HEK293 (cell line): Measurements from ENCODE around the gene METTL26.

ENCODE experiments used
- CTCF ChIA-PET: fragments of 350-600 bp; formaldehyde crosslinking; extraction: SDS; loops from one replicate; lab custom pipeline; 2021; ENCODE audit warnings: antibody characterized with exemption; lab: Yijun Ruan, JAX
- POLR2A ChIA-PET: fragments of 300-600 bp; formaldehyde crosslinking; extraction: SDS; loops from one replicate; lab custom pipeline; 2020; ENCODE audit warnings: antibody characterized with exemption, inconsistent platforms; lab: Yijun Ruan, JAX
- H3K27ac ChIP-seq: fragments of 200-500 bp; sonication (Bioruptor generic); 2 replicates; pipeline ENCODE4 v1.5.1; 2014; ENCODE audit warnings: low read depth, low read length, control low read depth, inconsistent platforms; ENCODE audit errors: extremely low read depth
- H3K36me3 ChIP-seq, 2 experiments: fragments of 200-500 bp in 1 of 2; sonication (Bioruptor generic) in 1 of 2; 1 replicate in 1 of 2; 2 replicates in 1 of 2; pipeline ENCODE4 v1.5.1; 2014 to 2017; ENCODE audit warnings: inconsistent platforms in 2 of 2, low read length in 2 of 2; ENCODE audit not compliant: control insufficient read depth in 2 of 2, insufficient read depth in 1 of 2
- H3K4me1 ChIP-seq: fragments of 200-500 bp; sonication (Bioruptor generic); 2 replicates; pipeline ENCODE4 v1.5.1; 2014; ENCODE audit warnings: mild to moderate bottlenecking, low read length, inconsistent platforms; ENCODE audit not compliant: control insufficient read depth, insufficient read depth
- H3K4me3 ChIP-seq: 2 replicates; pipeline ENCODE4 v1.5.1; 2011; ENCODE audit warnings: low read depth, mild to moderate bottlenecking, control low read depth, low read length, moderate library complexity
- H3K9me3 ChIP-seq: fragments of 200-500 bp; sonication (Bioruptor generic); 2 replicates; pipeline ENCODE4 v1.5.1; 2014; ENCODE audit warnings: low read depth, low read length, inconsistent platforms; ENCODE audit not compliant: control insufficient read depth, insufficient read depth
- BCL11A ChIP-seq: fragments of 450-650 bp; formaldehyde crosslinking; IDR thresholded peaks from 2 replicates; pipeline ENCODE4 v1.5.1; 2016; ENCODE audit warnings: low read depth, missing biosample characterization, missing genetic modification characterization
- BCL11B ChIP-seq: fragments of 450-650 bp; formaldehyde crosslinking; IDR thresholded peaks from 2 replicates; pipeline ENCODE4 v1.5.1; 2016; ENCODE audit warnings: low read depth, missing biosample characterization, missing genetic modification characterization
- CTCF ChIP-seq: fragments of 450-650 bp; formaldehyde crosslinking; IDR thresholded peaks from 2 replicates; pipeline ENCODE4 v1.5.1; 2016; ENCODE audit warnings: missing biosample characterization, missing genetic modification characterization
- EGR2 ChIP-seq: fragments of 450-650 bp; formaldehyde crosslinking; IDR thresholded peaks from 2 replicates; pipeline ENCODE4 v1.5.1; 2016; ENCODE audit warnings: low read depth, missing biosample characterization, missing genetic modification characterization
- HOXD13 ChIP-seq: sonication (generic); formaldehyde crosslinking; IDR thresholded peaks from 2 replicates; pipeline ENCODE4 v1.8.0; 2022; ENCODE audit warnings: missing genetic modification reagents, borderline replicate concordance
- PBX3 ChIP-seq: sonication (generic); formaldehyde crosslinking; IDR thresholded peaks from 2 replicates; pipeline ENCODE4 v1.8.1; 2022; ENCODE audit warnings: mild to moderate bottlenecking, moderate library complexity, missing genetic modification reagents
- SCRT1 ChIP-seq: fragments of 450-650 bp; formaldehyde crosslinking; IDR thresholded peaks from 2 replicates; pipeline ENCODE4 v1.5.1; 2016; ENCODE audit warnings: missing biosample characterization, missing genetic modification characterization, borderline replicate concordance
- SCRT2 ChIP-seq: fragments of 450-650 bp; formaldehyde crosslinking; IDR thresholded peaks from 2 replicates; pipeline ENCODE4 v1.5.1; 2016; ENCODE audit warnings: missing biosample characterization, missing genetic modification characterization
- SP7 ChIP-seq: fragments of 450-650 bp; formaldehyde crosslinking; IDR thresholded peaks from 2 replicates; pipeline ENCODE4 v1.5.1; 2016; ENCODE audit warnings: missing biosample characterization, missing genetic modification characterization
- WT1 ChIP-seq: fragments of 450-650 bp; formaldehyde crosslinking; IDR thresholded peaks from 2 replicates; pipeline ENCODE4 v1.5.1; 2016; ENCODE audit warnings: missing biosample characterization, missing genetic modification characterization
- ZBTB17 ChIP-seq: fragments of 450-650 bp; formaldehyde crosslinking; IDR thresholded peaks from 2 replicates; pipeline ENCODE4 v1.5.1; 2016; ENCODE audit warnings: missing biosample characterization, missing genetic modification characterization
- ZBTB20 ChIP-seq: fragments of 450-650 bp; formaldehyde crosslinking; IDR thresholded peaks from 2 replicates; pipeline ENCODE4 v1.5.1; 2016; ENCODE audit warnings: missing biosample characterization, missing genetic modification characterization
- ZBTB26 ChIP-seq: fragments of 450-650 bp; formaldehyde crosslinking; optimal IDR thresholded peaks from 2 replicates; pipeline ENCODE3; 2016; ENCODE audit warnings: missing biosample characterization, mild to moderate bottlenecking, missing genetic modification characterization
- ZBTB48 ChIP-seq: fragments of 450-650 bp; formaldehyde crosslinking; IDR thresholded peaks from 2 replicates; pipeline ENCODE4 v1.5.1; 2016; ENCODE audit warnings: missing biosample characterization, missing genetic modification characterization
- ZBTB6 ChIP-seq: fragments of 450-650 bp; formaldehyde crosslinking; IDR thresholded peaks from 2 replicates; pipeline ENCODE4 v1.5.1; 2017; ENCODE audit warnings: missing biosample characterization, missing genetic modification characterization
- ZFP37 ChIP-seq: fragments of 450-650 bp; formaldehyde crosslinking; IDR thresholded peaks from 2 replicates; pipeline ENCODE4 v1.5.1; 2016; ENCODE audit warnings: missing biosample characterization, missing genetic modification characterization
- ZNF114 ChIP-seq: fragments of 450-650 bp; formaldehyde crosslinking; IDR thresholded peaks from 2 replicates; pipeline ENCODE4 v1.5.0; 2017; ENCODE audit warnings: missing biosample characterization, missing genetic modification characterization
- ZNF146 ChIP-seq: fragments of 450-650 bp; formaldehyde crosslinking; IDR thresholded peaks from 2 replicates; pipeline ENCODE4 v1.5.1; 2016; ENCODE audit warnings: missing biosample characterization, missing genetic modification characterization
- ZNF155 ChIP-seq: fragments of 450-650 bp; formaldehyde crosslinking; IDR thresholded peaks from 2 replicates; pipeline ENCODE4 v1.5.1; 2016; ENCODE audit warnings: missing biosample characterization, missing genetic modification characterization
- ZNF175 ChIP-seq: fragments of 450-650 bp; formaldehyde crosslinking; IDR thresholded peaks from 2 replicates; pipeline ENCODE4 v1.5.1; 2016; ENCODE audit warnings: missing biosample characterization, missing genetic modification characterization
- ZNF335 ChIP-seq: fragments of 450-650 bp; formaldehyde crosslinking; conservative IDR thresholded peaks from 2 replicates; pipeline ENCODE4 v1.5.1; 2016; ENCODE audit warnings: missing biosample characterization, missing genetic modification characterization
- ZNF341 ChIP-seq: fragments of 450-650 bp; formaldehyde crosslinking; IDR thresholded peaks from 2 replicates; pipeline ENCODE4; 2016; ENCODE audit warnings: low read depth, missing biosample characterization, missing genetic modification characterization
- ZNF433 ChIP-seq: fragments of 450-650 bp; formaldehyde crosslinking; IDR thresholded peaks from 2 replicates; pipeline ENCODE4 v1.5.1; 2016; ENCODE audit warnings: missing biosample characterization, missing genetic modification characterization, low read depth
- ZNF501 ChIP-seq: fragments of 450-650 bp; formaldehyde crosslinking; IDR thresholded peaks from 2 replicates; pipeline ENCODE4 v1.5.1; 2016; ENCODE audit warnings: missing biosample characterization, missing genetic modification characterization
- ZNF600 ChIP-seq: fragments of 450-650 bp; formaldehyde crosslinking; IDR thresholded peaks from 2 replicates; pipeline ENCODE4 v1.5.1; 2016; ENCODE audit warnings: missing biosample characterization, missing genetic modification characterization
- ZNF610 ChIP-seq: fragments of 450-650 bp; formaldehyde crosslinking; IDR thresholded peaks from 2 replicates; pipeline ENCODE4 v1.5.1; 2016; ENCODE audit warnings: missing biosample characterization, missing genetic modification characterization, borderline replicate concordance
- ZNF629 ChIP-seq: fragments of 450-650 bp; formaldehyde crosslinking; IDR thresholded peaks from 2 replicates; pipeline ENCODE4 v1.5.1; 2017; ENCODE audit warnings: missing biosample characterization, missing genetic modification characterization
- ZNF645 ChIP-seq: fragments of 450-650 bp; formaldehyde crosslinking; IDR thresholded peaks from 2 replicates; pipeline ENCODE4; 2016; ENCODE audit warnings: missing biosample characterization, missing genetic modification characterization
- ZNF664 ChIP-seq: fragments of 450-650 bp; formaldehyde crosslinking; IDR thresholded peaks from 2 replicates; pipeline ENCODE4 v1.5.1; 2016; ENCODE audit warnings: missing biosample characterization, missing genetic modification characterization
- ZSCAN30 ChIP-seq: fragments of 450-650 bp; IDR thresholded peaks from 2 replicates; pipeline ENCODE4 v1.5.1; 2018; ENCODE audit warnings: missing biosample characterization, mild to moderate bottlenecking, missing genetic modification characterization, moderate library complexity

The METTL26 gene

GRCh38 chr16:680967-681745 lies 45.1 kb upstream of the METTL26 start:
- H3K27ac ChIP-seq = peak overlapping the region; percentile 97
- H3K4me1 ChIP-seq = peaks cover 14% of the 10 kb centered on the region; the same call in 1 of the 2 replicates
- no peaks in the 10 kb centered on the region for H3K9me3 ChIP-seq
- ChIA-PET CTCF (interaction anchor here (0.6 to 1.1 kb wide), 4 partner anchors 14 to 376 kb away, joined by 3 to 5 read pairs (median 4); no protein-coding TSS in a partner anchor), POLR2A (interaction anchor here (0.6 to 5.4 kb wide), 10 partner anchors 7 to 131 kb away, joined by 3 to 57 read pairs (median 5); partner anchors contain the start of genes ANTKMT, RHOT2, WDR24 and WDR90)
- peak overlapping the region; percentile 82 for H3K4me3 ChIP-seq
- H3K36me3 ChIP-seq = peaks cover 3 to 48% of the 10 kb centered on the region in 2 experiments; a peak in 1 of 3 replicates
- 0 out of 2 replicates have a peak, but pooled peaks have one; percentile 16 for TF ChIP-seq ZNF501 (tag by site-specific recombination)
- TF ChIP-seq ZFP37 (tag by site-specific recombination) = peak; percentile 48; the same call in 1 of the 2 replicates
- peak; percentile 49 for TF ChIP-seq ZBTB6 (tag by site-specific recombination)
- TF ChIP-seq ZNF600 (tag by site-specific recombination) = peak; percentile 61; the same call in 1 of the 2 replicates
- peak; percentile 2; the same call in 1 of the 2 replicates for TF ChIP-seq ZNF146 (tag by site-specific recombination)
- no peak for TF ChIP-seq ZSCAN30
- no peak for TF ChIP-seq ZNF664 (tag by site-specific recombination)
- TF ChIP-seq WT1 (tag by site-specific recombination) = no peak
- TF ChIP-seq ZBTB26 (tag by site-specific recombination) = peak; percentile 47
- TF ChIP-seq ZBTB48 (tag by site-specific recombination) = 0 out of 2 replicates have a peak, but pooled peaks have one; percentile 42
- peak; percentile 76 for TF ChIP-seq ZNF629 (tag by site-specific recombination)
- TF ChIP-seq ZBTB20 (tag by site-specific recombination) = peak; percentile 9; the same call in 1 of the 2 replicates
- peak; percentile 49 for TF ChIP-seq PBX3 (CRISPR knock-in tag)
- TF ChIP-seq ZNF335 (tag by site-specific recombination) = peak; percentile 95
- TF ChIP-seq ZNF114 (tag by site-specific recombination) = no peak
- 0 out of 2 replicates have a peak, but pooled peaks have one; percentile 10 for TF ChIP-seq SCRT2 (tag by site-specific recombination)
- TF ChIP-seq ZNF341 (tag by site-specific recombination) = peak; percentile 83
- TF ChIP-seq ZNF155 (tag by site-specific recombination) = no peak
- 0 out of 2 replicates have a peak, but pooled peaks have one; percentile 9 for TF ChIP-seq SP7
- peak; percentile 65 for TF ChIP-seq BCL11B (tag by site-specific recombination)
- peak; percentile 17; the same call in 1 of the 2 replicates for TF ChIP-seq EGR2 (tag by site-specific recombination)
- 0 out of 2 replicates have a peak, but pooled peaks have one; percentile 11 for TF ChIP-seq HOXD13
- TF ChIP-seq ZNF175 (tag by site-specific recombination) = no peak
- peak; percentile 98 for TF ChIP-seq ZNF610 (tag by site-specific recombination)
- TF ChIP-seq ZBTB17 = peak; percentile 86
- TF ChIP-seq ZNF645 (tag by site-specific recombination) = peak; percentile 22; the same call in 1 of the 2 replicates
- peak; percentile 82 for TF ChIP-seq CTCF (tag by site-specific recombination)
- no peak; the same call in 1 of the 2 replicates for TF ChIP-seq BCL11A
- no peak for TF ChIP-seq SCRT1
- no peak for TF ChIP-seq ZNF433
